Stimulated activated CD8-positive, alpha-beta memory T cell treated with anti-CD3 and anti-CD28 coated beads, Interleukin-15, amount 100 ng/mL, for 24 hours (primary cell): ENCODE data around the gene POM121C.
A peak's percentile ranks its signal among the peaks of the same experiment; 100 is the strongest.
"Not testable (repeated sequence)": the region's sequence is repeated elsewhere in the genome, so short reads cannot be mapped to it uniquely, and the experiment has no call there.

ENCODE experiments used
- DNase-seq: peaks from one replicate; pipeline ENCODE4 v3.0.0-alpha.2; 2020; ENCODE audit warnings: low read depth

POM121C gene

DNA sequence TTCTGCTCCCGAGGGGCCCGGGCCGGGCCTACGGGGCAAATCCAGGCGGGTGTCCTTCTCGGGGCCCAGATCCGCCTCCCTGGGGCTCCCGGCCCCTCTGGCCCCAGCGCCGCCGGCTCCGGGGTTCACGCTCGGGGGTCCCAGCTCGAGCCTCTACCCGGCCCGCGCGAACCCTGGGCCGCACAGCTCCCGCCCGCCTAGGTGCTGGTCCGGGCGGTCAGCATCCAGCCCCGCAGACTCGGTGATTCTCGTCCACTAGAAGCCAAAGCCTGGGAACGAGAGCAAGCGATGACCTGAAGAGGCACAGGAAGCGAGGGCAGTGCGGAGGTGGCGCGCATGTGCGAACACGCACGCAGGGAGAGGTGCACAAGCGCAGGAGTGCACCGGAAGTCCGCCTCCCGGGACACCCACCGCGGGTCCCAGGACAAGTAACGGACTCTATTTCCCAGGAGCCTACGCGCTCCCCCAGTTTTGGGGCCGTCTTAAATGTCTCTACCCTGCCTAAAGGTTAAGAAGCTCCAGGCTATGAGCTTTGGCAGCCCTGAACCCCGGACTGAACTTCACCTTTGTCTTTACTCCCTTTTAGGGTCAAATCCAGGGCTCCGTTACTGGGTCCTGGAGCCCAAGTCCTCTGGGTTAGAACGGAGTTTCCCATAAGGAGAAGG, at the start of gene POM121C:
Gene POM121C, minus strand, starts transcription at position 321 of the 665 bp plus-strand sequence. CDS start 44,803 bp downstream, outside the sequence.
- peak; percentile 62 for DNase-seq

GRCh38 chr7:75534727-75535307, 48.7 kb upstream of the POM121C start:
- DNase-seq, result no peak

DNA sequence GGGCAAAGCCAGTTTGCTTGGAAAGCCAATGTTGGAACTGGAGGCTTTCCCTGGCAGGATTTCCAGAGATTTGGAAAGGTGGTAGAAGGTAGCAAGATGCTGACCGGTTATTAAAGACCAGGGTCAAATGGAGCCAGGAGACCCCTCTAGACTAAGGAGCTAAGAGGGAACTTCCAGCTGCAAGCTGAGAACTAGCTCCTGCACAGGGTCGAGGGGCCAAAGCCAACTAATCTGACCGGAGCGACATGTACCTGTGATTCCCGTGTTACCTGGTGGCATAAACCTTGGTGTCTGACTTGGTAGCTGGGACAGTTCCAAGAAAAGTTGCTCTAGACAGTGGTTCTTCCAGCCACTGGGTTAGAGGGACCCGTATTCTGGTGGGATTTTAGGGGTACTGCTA, 47.8 kb upstream of the POM121C start:
- no peak for DNase-seq

DNA sequence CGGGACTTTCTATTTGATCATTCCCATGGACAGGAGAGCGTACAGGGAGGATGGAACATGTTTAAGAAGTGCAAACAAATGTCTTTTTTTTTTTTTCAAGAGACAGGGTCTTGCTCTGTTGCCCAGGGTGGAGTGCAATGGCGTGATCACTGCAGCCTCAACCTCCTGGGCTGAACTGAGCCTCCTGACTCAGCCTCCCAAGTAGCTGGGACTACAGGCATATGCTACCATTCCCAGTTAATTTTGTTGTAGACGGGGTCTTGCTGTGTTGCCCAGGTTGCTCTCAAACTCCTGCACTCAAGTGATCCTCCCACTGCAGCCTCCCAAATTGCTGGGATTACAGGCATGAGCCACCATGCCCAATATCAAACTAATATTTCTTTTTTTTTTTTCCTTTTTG, 46.5 kb upstream of the POM121C start:
- DNase-seq, result no peak

- DNase-seq, result no peak
These were observed 45.3 kb upstream of the POM121C start for GRCh38 chr7:75531359-75531821.

DNA sequence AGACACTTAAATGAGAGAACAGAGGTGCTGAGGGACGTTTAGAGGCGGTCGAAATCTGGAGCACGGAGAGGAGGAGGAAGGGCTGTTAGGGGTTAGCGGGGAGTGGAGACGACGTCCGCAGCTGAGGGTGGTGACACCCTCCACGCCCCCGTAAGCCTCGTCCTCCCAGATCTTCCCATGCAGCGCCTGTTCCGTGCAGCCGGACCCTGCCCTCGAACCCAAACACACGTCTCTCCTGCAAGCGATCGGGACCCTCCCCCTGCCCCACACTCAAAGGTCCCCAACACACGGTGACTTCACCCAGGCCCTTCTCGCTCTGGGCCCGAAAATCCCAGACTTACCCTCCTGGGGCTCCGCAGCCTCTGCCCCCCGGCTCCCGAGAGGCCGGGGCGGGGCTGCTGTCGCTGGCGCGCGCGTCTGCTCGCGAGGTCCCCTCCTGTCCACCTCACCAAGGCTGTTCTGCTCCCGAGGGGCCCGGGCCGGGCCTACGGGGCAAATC, 41.2 kb upstream of the POM121C start:
- not testable (repeated sequence) for DNase-seq

DNA sequence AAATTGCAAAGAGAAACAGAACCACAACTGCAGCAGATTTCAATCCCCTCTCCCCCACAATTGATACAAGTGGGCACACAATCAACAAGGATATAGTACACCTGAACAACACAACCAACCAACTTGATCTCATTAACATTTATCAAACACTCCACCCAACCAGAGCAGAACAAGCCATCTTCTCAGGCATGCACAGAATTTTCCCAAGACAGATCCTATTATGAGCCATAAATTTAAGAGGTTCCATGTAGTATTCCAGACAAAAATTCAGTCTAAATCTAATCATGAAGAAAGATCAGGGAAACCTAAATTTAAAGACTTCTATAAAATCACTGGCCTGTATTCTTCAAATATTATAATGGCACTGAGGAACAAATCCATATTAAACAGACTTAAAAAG, 35.6 kb upstream of the POM121C start:
- DNase-seq, result not testable (repeated sequence)

- not testable (repeated sequence) for DNase-seq
These were observed 32.7 kb upstream of the POM121C start for GRCh38 chr7:75518842-75519241.

GRCh38 chr7:75509033-75509432, 22.9 kb upstream of the POM121C start:
- not testable (repeated sequence) for DNase-seq

- DNase-seq, result not testable (repeated sequence)
These were observed 5.9 kb upstream of the POM121C start, which contains the start of gene SPDYE5 for GRCh38 chr7:75492020-75492419. SPDYE5 (plus strand) TSS chr7:75492320; CDS start chr7:75494048, 1,728 bp downstream.

DNA sequence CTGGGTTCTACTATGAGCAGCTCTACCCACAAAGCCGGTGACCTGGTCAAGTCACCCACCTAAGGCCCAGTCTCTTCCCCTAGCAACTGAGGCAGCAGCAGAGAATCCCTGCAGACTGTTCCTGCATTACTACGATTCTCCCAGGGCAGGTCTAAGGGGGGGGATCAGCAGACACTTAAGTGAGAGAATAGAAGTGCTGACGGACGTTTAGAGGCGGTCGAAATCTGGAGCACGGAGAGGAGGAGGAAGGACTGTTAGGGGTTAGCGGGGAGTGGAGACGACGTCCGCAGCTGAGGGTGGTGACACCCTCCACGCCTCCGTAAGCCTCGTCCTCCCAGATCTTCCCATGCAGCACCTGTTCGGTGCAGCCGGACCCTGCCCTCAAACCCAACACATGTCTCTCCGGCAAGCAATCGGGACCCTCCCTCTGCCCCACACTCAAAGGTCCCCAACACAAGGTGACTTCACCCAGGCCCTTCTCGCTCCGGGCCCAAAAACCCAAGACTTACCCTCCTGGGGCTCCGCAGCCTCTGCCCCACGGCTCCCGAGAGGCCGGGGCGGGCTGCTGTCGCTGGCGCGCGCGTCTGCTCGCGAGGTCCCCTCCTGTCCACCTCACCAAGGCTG, 632 bp downstream of the POM121C start:
- DNase-seq, result not testable (repeated sequence)

DNA sequence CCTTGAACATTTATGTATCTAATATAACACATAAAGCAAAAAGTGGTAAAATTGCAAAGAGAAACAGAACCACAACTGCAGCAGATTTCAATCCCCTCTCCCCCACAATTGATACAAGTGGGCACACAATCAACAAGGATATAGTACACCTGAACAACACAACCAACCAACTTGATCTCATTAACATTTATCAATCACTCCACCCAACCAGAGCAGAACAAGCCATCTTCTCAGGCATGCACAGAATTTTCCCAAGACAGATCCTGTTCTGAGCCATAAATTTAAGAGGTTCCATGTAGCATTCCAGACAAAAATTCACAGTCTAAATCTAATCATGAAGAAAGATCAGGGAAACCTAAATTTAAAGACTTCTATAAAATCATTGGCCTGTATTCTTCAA, 5.8 kb downstream of the POM121C start:
- not testable (repeated sequence) for DNase-seq

DNA sequence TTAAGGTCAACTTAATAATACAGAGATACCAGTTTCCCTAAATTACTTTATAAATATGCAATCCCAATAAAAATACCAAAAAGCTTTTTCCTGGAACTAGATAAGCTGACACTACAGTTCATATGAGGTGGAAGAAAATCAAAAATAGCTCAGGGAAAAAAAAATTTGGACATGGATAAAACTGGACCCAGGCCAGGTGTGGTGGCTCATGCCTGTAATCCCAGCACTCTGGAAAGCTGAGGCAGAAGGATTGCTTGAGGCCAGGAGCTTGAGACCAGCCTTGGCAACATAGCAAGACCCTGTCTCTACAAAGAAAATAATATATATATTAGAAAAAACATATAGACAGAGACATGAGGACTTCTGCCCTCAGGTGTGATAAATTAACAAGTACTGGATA, 8.6 kb downstream of the POM121C start:
- not testable (repeated sequence) for DNase-seq

GRCh38 chr7:75470166-75470565, 15.9 kb downstream of the POM121C start:
- DNase-seq, result not testable (repeated sequence)

DNA sequence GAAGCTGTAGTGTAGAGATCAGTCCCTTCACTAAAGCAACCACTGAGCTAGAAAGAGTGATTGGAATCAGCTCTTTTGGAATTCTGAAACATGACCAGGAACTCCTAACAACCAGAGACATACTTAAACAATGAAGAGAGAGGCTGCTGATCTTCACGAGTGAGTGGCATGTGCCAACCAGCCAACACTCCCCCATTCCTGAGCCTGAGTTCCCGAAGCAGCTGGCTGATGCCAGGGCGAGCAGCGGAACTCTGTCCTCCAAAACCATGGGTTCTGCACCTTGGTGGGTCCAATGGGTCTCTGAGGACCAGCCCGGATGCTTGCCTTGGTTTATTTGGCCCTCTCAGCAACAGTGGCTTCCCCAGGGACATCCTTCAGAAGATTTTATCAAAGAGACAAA, 25.6 kb downstream of the POM121C start:
- DNase-seq, result not testable (repeated sequence)

GRCh38 chr7:75458034-75458433, 28.1 kb downstream of the POM121C start:
- not testable (repeated sequence) for DNase-seq

GRCh38 chr7:75456403-75456802, 29.7 kb downstream of the POM121C start:
- DNase-seq, result not testable (repeated sequence)

DNA sequence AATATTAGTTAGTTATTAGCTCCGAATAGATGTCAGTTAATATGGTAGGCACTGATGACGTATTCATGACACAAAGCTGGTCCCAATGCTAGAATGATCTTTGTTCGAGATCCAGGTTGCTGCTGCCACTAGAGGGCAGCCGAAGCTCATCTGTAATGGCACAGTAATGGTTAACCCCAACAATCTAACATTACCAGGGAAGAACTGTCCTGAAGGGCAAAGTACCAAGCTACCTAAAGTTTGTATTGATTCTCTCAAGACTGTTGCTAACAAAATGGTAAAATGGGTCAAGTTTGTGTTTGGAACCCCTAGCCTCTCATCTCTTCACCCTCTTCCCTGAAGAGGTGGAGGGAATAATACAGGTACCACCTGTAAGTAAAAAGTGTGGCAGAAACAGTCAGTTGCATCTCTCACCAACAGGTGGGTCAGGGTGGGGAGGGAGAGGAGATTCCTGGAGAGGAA, 33.6 kb downstream of the POM121C start:
- DNase-seq, result not testable (repeated sequence)

GRCh38 chr7:75449946-75450345, 36.2 kb downstream of the POM121C start:
- not testable (repeated sequence) for DNase-seq

GRCh38 chr7:75442465-75443111, 43.5 kb downstream of the POM121C start:
- not testable (repeated sequence) for DNase-seq

GRCh38 chr7:75442101-75442464, 44.0 kb downstream of the POM121C start:
- DNase-seq, result not testable (repeated sequence)

DNA sequence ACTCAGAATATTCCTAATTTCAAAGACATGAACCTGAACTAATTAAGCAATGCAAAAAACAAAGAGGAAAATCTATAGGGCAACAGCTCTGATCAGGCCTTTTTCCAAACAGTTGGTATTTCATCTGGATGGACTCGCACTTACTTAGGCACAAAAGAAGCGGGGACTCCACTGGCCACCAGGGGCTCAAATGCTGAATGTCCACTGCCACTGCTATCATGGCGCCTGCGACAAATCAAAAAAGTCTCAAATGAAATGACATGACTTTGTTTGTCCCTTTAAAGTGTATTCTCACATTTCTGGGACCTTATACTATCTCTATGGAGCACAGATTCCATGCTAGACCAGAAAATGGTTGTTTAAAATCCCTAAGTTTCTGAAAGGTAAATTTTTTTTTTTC, 47.1 kb downstream of the POM121C start:
- not testable (repeated sequence) for DNase-seq
